Breast epithelium (tissue), 3 donors: ENCODE data around the gene SPRED2.

Experiments
- CTCF ChIP-seq, 3 donors: fragments of 450-650 bp; IDR thresholded peaks; one replicate each; pipeline ENCODE4 v1.5.1; 2016 to 2017; ENCODE audit warnings: antibody characterized with exemption in 3 of 3, mild to moderate bottlenecking in 3 of 3, moderate library complexity in 3 of 3
- POLR2A ChIP-seq: fragments of 450-650 bp; IDR thresholded peaks from one replicate; pipeline ENCODE4 v1.6.1; 2016; ENCODE audit warnings: antibody characterized with exemption, mild to moderate bottlenecking, moderate library complexity

DNA sequence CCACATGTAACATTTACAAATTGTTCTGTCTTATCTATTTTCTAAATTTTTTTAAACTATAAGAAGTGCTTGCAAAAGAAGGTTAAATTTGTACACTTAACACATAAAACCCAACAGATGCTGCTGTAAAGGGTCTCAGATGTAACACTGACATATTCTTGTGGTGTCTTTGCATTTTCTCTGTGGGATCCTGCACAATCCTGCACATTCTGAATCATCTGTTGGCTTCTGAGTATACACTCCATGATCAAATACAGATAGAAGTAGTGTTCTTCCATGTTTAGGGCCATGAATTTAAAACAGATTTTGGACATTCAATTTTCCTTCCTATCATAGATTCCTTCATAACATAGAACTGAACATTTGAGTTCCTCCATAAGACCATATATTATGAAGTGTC, 89.0 kb downstream of the SPRED2 start:
- TF ChIP-seq CTCF (IDR thresholded peaks at IDR 0.05) (no peak), POLR2A (no peak)
